ENCODE data around the gene MGLL. TPM values are rescaled to one million over a fixed set of nuclear protein-coding genes. Genes with fewer than 3 reads are reported as not detected.

The MGLL gene
- total RNA-seq, 1 experiment from 2014 or later = 12.6 TPM

- peaks cover 18% of the 10 kb centered on the region for H3K4me1 Mint-ChIP-seq (ENCODE audit: insufficient read depth, unreplicated experiment)
- no peaks in the 10 kb centered on the region for H3K36me3 Mint-ChIP-seq (ENCODE audit: insufficient read depth, unreplicated experiment)
- no peak for TF ChIP-seq CTCF (IDR thresholded peaks at IDR 0.05; ENCODE audit: unreplicated experiment)
- no TSS peak for BruUV-seq (replicated peaks)
- DNase-seq (ENCODE audit: unreplicated experiment) = peak; percentile 73
- H3K9me3 Mint-ChIP-seq (ENCODE audit: unreplicated experiment) = peaks cover 26% of the 10 kb centered on the region
- no peak overlapping the region for H3K27ac Mint-ChIP-seq (ENCODE audit: low read depth, unreplicated experiment)
- intact Hi-C loops (cut with micrococcal nuclease) = loop anchor here (2.0 kb wide), 1 partner anchor 143 kb away; no protein-coding TSS in a partner anchor
- H3K27me3 Mint-ChIP-seq (ENCODE audit: insufficient read depth, unreplicated experiment) = no peaks in the 10 kb centered on the region
- H3K4me3 Mint-ChIP-seq (ENCODE audit: unreplicated experiment) = no peak overlapping the region
- ChIA-PET POLR2A (interaction anchor here (2.7 kb wide), 1 partner anchor 12 kb away, joined by 14 read pairs; the partner anchor contains the start of gene MGLL), CTCF (no interaction called here)
These were observed 11.1 kb upstream of the MGLL start for GRCh38 chr3:127833281-127834032.

- ChIA-PET CTCF (interaction anchor here (1.2 to 1.4 kb wide), 2 partner anchors 17 to 136 kb away, joined by 3 to 4 read pairs; no protein-coding TSS in a partner anchor), POLR2A (interaction anchor here (0.7 to 2.7 kb wide), 2 partner anchors 10 to 71 kb away, joined by 3 to 14 read pairs; partner anchors contain the start of gene MGLL)
- Mint-ChIP-seq H3K4me3 (ENCODE audit: unreplicated experiment) (no peak overlapping the region), H3K9me3 (ENCODE audit: unreplicated experiment) (peaks cover 27% of the 10 kb centered on the region), H3K27me3 (ENCODE audit: insufficient read depth, unreplicated experiment) (no peaks in the 10 kb centered on the region), H3K36me3 (ENCODE audit: insufficient read depth, unreplicated experiment) (no peaks in the 10 kb centered on the region), H3K4me1 (ENCODE audit: insufficient read depth, unreplicated experiment) (peaks cover 18% of the 10 kb centered on the region), H3K27ac (ENCODE audit: low read depth, unreplicated experiment) (no peak overlapping the region)
- intact Hi-C loops (cut with micrococcal nuclease) = loop anchor here (2.0 kb wide), 1 partner anchor 141 kb away; no protein-coding TSS in a partner anchor
- TF ChIP-seq CTCF (IDR thresholded peaks at IDR 0.05; ENCODE audit: unreplicated experiment) = peak; percentile 45
- peak; percentile 65 for DNase-seq (ENCODE audit: unreplicated experiment)
- no TSS peak for BruUV-seq (replicated peaks)
These were observed 9.4 kb upstream of the MGLL start for GRCh38 chr3:127831723-127832172.

- TF ChIP-seq CTCF (IDR thresholded peaks at IDR 0.05; ENCODE audit: unreplicated experiment) = no peak
- ChIA-PET CTCF (interaction anchor here (0.6 kb wide), 1 partner anchor 235 kb away, joined by 3 read pairs; no protein-coding TSS in a partner anchor), POLR2A (interaction anchor here (1.0 kb wide), 1 partner anchor 14 kb away, joined by 4 read pairs; no protein-coding TSS in a partner anchor)
- Mint-ChIP-seq H3K36me3 (ENCODE audit: insufficient read depth, unreplicated experiment) (no peaks in the 10 kb centered on the region), H3K4me3 (ENCODE audit: unreplicated experiment) (no peak overlapping the region), H3K4me1 (ENCODE audit: insufficient read depth, unreplicated experiment) (peaks cover 18% of the 10 kb centered on the region), H3K9me3 (ENCODE audit: unreplicated experiment) (peaks cover 34% of the 10 kb centered on the region), H3K27me3 (ENCODE audit: insufficient read depth, unreplicated experiment) (no peaks in the 10 kb centered on the region), H3K27ac (ENCODE audit: low read depth, unreplicated experiment) (no peak overlapping the region)
- intact Hi-C loops (cut with micrococcal nuclease) = no loop called here
- no TSS peak for BruUV-seq (replicated peaks)
- DNase-seq (ENCODE audit: unreplicated experiment) = no peak
These were observed 7.2 kb upstream of the MGLL start for GRCh38 chr3:127829537-127829936.

GRCh38 chr3:127827808-127828207 is 5.5 kb upstream of the MGLL start:
- no TSS peak for BruUV-seq (replicated peaks)
- intact Hi-C loops (cut with micrococcal nuclease) = no loop called here
- Mint-ChIP-seq H3K4me1 (ENCODE audit: insufficient read depth, unreplicated experiment) (peaks cover 17% of the 10 kb centered on the region), H3K36me3 (ENCODE audit: insufficient read depth, unreplicated experiment) (no peaks in the 10 kb centered on the region), H3K27me3 (ENCODE audit: insufficient read depth, unreplicated experiment) (no peaks in the 10 kb centered on the region), H3K4me3 (ENCODE audit: unreplicated experiment) (no peak overlapping the region), H3K27ac (ENCODE audit: low read depth, unreplicated experiment) (no peak overlapping the region), H3K9me3 (ENCODE audit: unreplicated experiment) (peaks cover 33% of the 10 kb centered on the region)
- no peak for DNase-seq (ENCODE audit: unreplicated experiment)
- no peak for TF ChIP-seq CTCF (IDR thresholded peaks at IDR 0.05; ENCODE audit: unreplicated experiment)
- POLR2A ChIA-PET = no interaction called here
- CTCF ChIA-PET = no interaction called here

All from MCF 10A (cell line).